Testis (tissue), 3 donors: ENCODE measurements around the gene HNRNPL. TPM values are rescaled to one million over a fixed set of nuclear protein-coding genes. Genes with fewer than 3 reads are reported as not detected.
"Not testable (repeated sequence)": the region's sequence is repeated elsewhere in the genome, so short reads cannot be mapped to it uniquely, and the experiment has no call there.

Source experiments
- DNase-seq: peaks from one replicate; pipeline ENCODE4 v3.0.0-alpha.2; 2019
- H3K27ac ChIP-seq, 2 donors: fragments of 200-600 bp; sonication (generic); one replicate each; pipeline ENCODE4 v1.5.1; 2019
- H3K27me3 ChIP-seq: fragments of 200-600 bp; sonication (generic); one replicate; pipeline ENCODE4 v1.5.1; 2019
- H3K36me3 ChIP-seq: fragments of 200-600 bp; sonication (generic); one replicate; pipeline ENCODE4 v1.5.1; 2017; ENCODE audit warnings: low read depth; ENCODE audit errors: missing control alignments
- H3K4me1 ChIP-seq: fragments of 200-600 bp; sonication (generic); one replicate; pipeline ENCODE4 v1.5.1; 2019
- H3K4me3 ChIP-seq, 2 donors: fragments of 200-600 bp; sonication (generic); one replicate each; pipeline ENCODE4 v1.5.1; 2017 to 2019
- H3K9me3 ChIP-seq: fragments of 200-600 bp; sonication (generic); one replicate; pipeline ENCODE4 v1.5.1; 2017
- CTCF ChIP-seq, 3 experiments: fragments of 450-650 bp in 2 of 3; fragments of 200-600 bp in 1 of 3; sonication (generic) in 1 of 3; IDR thresholded peaks; one replicate each; pipeline ENCODE4 v1.5.1; 2016 to 2019; ENCODE audit warnings: antibody characterized with exemption in 3 of 3, mild to moderate bottlenecking in 2 of 3, moderate library complexity in 1 of 3
- POLR2A ChIP-seq: fragments of 450-650 bp; IDR thresholded peaks from one replicate; pipeline ENCODE4 v1.6.1; 2017; ENCODE audit warnings: antibody characterized with exemption, mild to moderate bottlenecking, moderate library complexity
- WGBS, 2 donors: methylation state at CpG; one replicate each; pipeline ENCODE4 v1.1.5; 2018; 5-methylcytosine and 5-hydroxymethylcytosine counted together
- intact Hi-C: fragments of 100-400 bp; cut with DNase I; formaldehyde crosslinking; loops from one replicate; pipeline ENCODE4 v1.15.1; 2023; ENCODE audit warnings: low total_unique reads
- polyA plus RNA-seq: library from polyadenylated mRNA; stranded (reverse); fragments of 350-450 nt; fragmentation: Illumina TruSeq; extraction: RNeasy Lipid Tissue Mini Kit (QIAGEN cat#74804); gene quantifications from one replicate; pipeline ENCODE4 v1.2.3, GENCODE V29; 2014; ENCODE audit warnings: low read depth, low replicate concordance; ENCODE audit not compliant: insufficient read depth
- total RNA-seq, 2 donors: library from RNA; depleted of rRNA; stranded (reverse); fragments of >200 nt; gene quantifications; one replicate each; pipeline ENCODE4 v1.2.3, GENCODE V29; 2016

HNRNPL gene
- total and polyA plus RNA-seq, 3 donors from 2014 or later, result 216 to 307 (median 249) TPM

- intact Hi-C loops, result no loop called here
- DNase-seq, result no peak
These were observed 54.2 kb downstream of the HNRNPL start for GRCh38 chr19:38795549-38795948.

GRCh38 chr19:38793671-38794070 lies 56.1 kb downstream of the HNRNPL start:
- intact Hi-C loops, result no loop called here
- no peak for DNase-seq
- whole genome bisulfite sequencing, 2 donors, result 89 to 94% methylated on average over 5 of the region's 5 CpGs
- H3K27ac ChIP-seq, result no peak overlapping the region
- no peaks in the 10 kb centered on the region for H3K9me3 ChIP-seq
- H3K4me1 ChIP-seq, result no peaks in the 10 kb centered on the region
- H3K27me3 ChIP-seq, result no peaks in the 10 kb centered on the region
- no peak overlapping the region for H3K4me3 ChIP-seq
- no peaks in the 10 kb centered on the region for H3K36me3 ChIP-seq
- TF ChIP-seq CTCF (IDR thresholded peaks at IDR 0.05), result no peak
- no peak for TF ChIP-seq POLR2A

More at GRCh38 chr19:38795549-38795948, 54.2 kb downstream of the HNRNPL start:
- Histone ChIP-seq H3K4me1 (no peaks in the 10 kb centered on the region), H3K27me3 (no peaks in the 10 kb centered on the region), H3K27ac (no peak overlapping the region), H3K4me3 (no peak overlapping the region), H3K9me3 (no peaks in the 10 kb centered on the region), H3K36me3 (no peaks in the 10 kb centered on the region)
- no peak for TF ChIP-seq CTCF (IDR thresholded peaks at IDR 0.05)
- no peak for TF ChIP-seq POLR2A
- WGBS, 2 donors, result 82 to 87% methylated on average over 4 of the region's 4 CpGs

- Histone ChIP-seq H3K9me3 (no peaks in the 10 kb centered on the region), H3K27ac (no peak overlapping the region), H3K4me3 (no peak overlapping the region), H3K27me3 (no peaks in the 10 kb centered on the region), H3K36me3 (no peaks in the 10 kb centered on the region), H3K4me1 (no peaks in the 10 kb centered on the region)
- intact Hi-C loops, result no loop called here
- WGBS, 2 donors, result 61 to 65% methylated on average over 8 of the region's 8 CpGs
- DNase-seq, result no peak
- TF ChIP-seq CTCF (IDR thresholded peaks at IDR 0.05), result no peak
- TF ChIP-seq POLR2A, result no peak
These were observed 56.6 kb downstream of the HNRNPL start for GRCh38 chr19:38793177-38793576.

- H3K36me3 ChIP-seq, result no peaks in the 10 kb centered on the region
- H3K27ac ChIP-seq, result no peak overlapping the region
- intact Hi-C loops, result no loop called here
- H3K4me1 ChIP-seq, result no peaks in the 10 kb centered on the region
- 14 to 26% methylated on average over 9 to 41 of the region's 71 CpGs for WGBS, 2 donors
- DNase-seq, result no peak
- peak overlapping the region in 1 of 2 donors; percentile 12 for H3K4me3 ChIP-seq
- H3K9me3 ChIP-seq, result no peaks in the 10 kb centered on the region
- TF ChIP-seq POLR2A (no peak), CTCF (IDR thresholded peaks at IDR 0.05) (peak in 2 of 3 experiments; percentile 18 to 46)
- H3K27me3 ChIP-seq, result no peaks in the 10 kb centered on the region
These were observed 57.3 kb downstream of the HNRNPL start for GRCh38 chr19:38792250-38793111.

- H3K36me3 ChIP-seq, H3K27ac ChIP-seq, DNase-seq, H3K4me3 ChIP-seq, H3K9me3 ChIP-seq, H3K4me1 ChIP-seq, H3K27me3 ChIP-seq, intact Hi-C loops: not testable (repeated sequence)
- no CpG with 5 or more reads among the region's 40 CpGs for WGBS, 2 donors
These were observed 58.2 kb downstream of the HNRNPL start for GRCh38 chr19:38791451-38792064.

GRCh38 chr19:38790507-38791403 lies 59.0 kb downstream of the HNRNPL start:
- H3K36me3 ChIP-seq, H3K27ac ChIP-seq, H3K27me3 ChIP-seq, intact Hi-C loops, H3K4me3 ChIP-seq, H3K4me1 ChIP-seq, H3K9me3 ChIP-seq: not testable (repeated sequence)
- WGBS, 2 donors, result 41 to 75% methylated on average over 12 to 19 of the region's 49 CpGs
- peak; percentile 41 for DNase-seq
